HEK293 (cell line): Measurements from ENCODE around the gene ASAP2.

Experiments
- INSM2 ChIP-seq: fragments of 450-650 bp; formaldehyde crosslinking; IDR thresholded peaks from 2 replicates; pipeline ENCODE4 v1.5.1; 2016; ENCODE audit warnings: missing biosample characterization, missing genetic modification characterization
- PRDM4 ChIP-seq: fragments of 450-650 bp; formaldehyde crosslinking; IDR thresholded peaks from 2 replicates; pipeline ENCODE4 v1.5.1; 2017; ENCODE audit warnings: missing biosample characterization, missing genetic modification characterization
- SETDB1 ChIP-seq: IDR thresholded peaks from one replicate; pipeline ENCODE4 v1.6.1; 2017; ENCODE audit warnings: mild to moderate bottlenecking, low read length, moderate library complexity, mixed read lengths; ENCODE audit not compliant: insufficient read length
- SP3 ChIP-seq: fragments of 450-650 bp; formaldehyde crosslinking; IDR thresholded peaks from 2 replicates; pipeline ENCODE4 v1.5.1; 2016; ENCODE audit warnings: missing biosample characterization, missing genetic modification characterization
- ZBTB10 ChIP-seq: fragments of 450-650 bp; formaldehyde crosslinking; IDR thresholded peaks from 2 replicates; pipeline ENCODE4 v1.5.1; 2016; ENCODE audit warnings: missing biosample characterization, missing genetic modification characterization
- ZBTB21 ChIP-seq: fragments of 450-650 bp; formaldehyde crosslinking; IDR thresholded peaks from 2 replicates; pipeline ENCODE4 v1.5.1; 2017; ENCODE audit warnings: missing biosample characterization, missing genetic modification characterization
- ZBTB26 ChIP-seq: fragments of 450-650 bp; formaldehyde crosslinking; optimal IDR thresholded peaks from 2 replicates; pipeline ENCODE3; 2016; ENCODE audit warnings: missing biosample characterization, mild to moderate bottlenecking, missing genetic modification characterization
- ZBTB8A ChIP-seq: fragments of 450-650 bp; formaldehyde crosslinking; IDR thresholded peaks from 2 replicates; pipeline ENCODE4 v1.5.1; 2016; ENCODE audit warnings: missing biosample characterization, missing genetic modification characterization
- ZNF114 ChIP-seq: fragments of 450-650 bp; formaldehyde crosslinking; IDR thresholded peaks from 2 replicates; pipeline ENCODE4 v1.5.0; 2017; ENCODE audit warnings: missing biosample characterization, missing genetic modification characterization
- ZNF157 ChIP-seq: fragments of 450-650 bp; formaldehyde crosslinking; IDR thresholded peaks from 2 replicates; pipeline ENCODE4 v1.5.1; 2016; ENCODE audit warnings: missing biosample characterization, missing genetic modification characterization
- ZNF169 ChIP-seq: fragments of 450-650 bp; formaldehyde crosslinking; IDR thresholded peaks from 2 replicates; pipeline ENCODE4 v1.5.1; 2016; ENCODE audit warnings: missing biosample characterization, missing genetic modification characterization
- ZNF221 ChIP-seq: fragments of 450-650 bp; formaldehyde crosslinking; IDR thresholded peaks from 2 replicates; pipeline ENCODE4 v1.5.1; 2017; ENCODE audit warnings: missing biosample characterization, missing genetic modification characterization, borderline replicate concordance
- ZNF302 ChIP-seq: fragments of 450-650 bp; formaldehyde crosslinking; IDR thresholded peaks from 2 replicates; pipeline ENCODE4 v1.5.1; 2016; ENCODE audit warnings: missing biosample characterization, missing genetic modification characterization, low read depth
- ZNF362 ChIP-seq: fragments of 450-650 bp; formaldehyde crosslinking; IDR thresholded peaks from 2 replicates; pipeline ENCODE4 v1.5.1; 2016; ENCODE audit warnings: missing biosample characterization, missing genetic modification characterization
- ZNF404 ChIP-seq: fragments of 450-650 bp; formaldehyde crosslinking; IDR thresholded peaks from 2 replicates; pipeline ENCODE4 v1.5.1; 2017; ENCODE audit warnings: missing biosample characterization, missing genetic modification characterization
- ZNF473 ChIP-seq: fragments of 450-650 bp; formaldehyde crosslinking; IDR thresholded peaks from 2 replicates; pipeline ENCODE4 v1.5.1; 2017; ENCODE audit warnings: missing biosample characterization, missing genetic modification characterization
- ZNF518A ChIP-seq: fragments of 450-650 bp; formaldehyde crosslinking; conservative IDR thresholded peaks from 2 replicates; pipeline ENCODE4 v1.5.1; 2016; ENCODE audit warnings: low read depth, missing biosample characterization, missing genetic modification characterization
- ZNF610 ChIP-seq: fragments of 450-650 bp; formaldehyde crosslinking; IDR thresholded peaks from 2 replicates; pipeline ENCODE4 v1.5.1; 2016; ENCODE audit warnings: missing biosample characterization, missing genetic modification characterization, borderline replicate concordance
- ZNF692 ChIP-seq: fragments of 450-650 bp; formaldehyde crosslinking; IDR thresholded peaks from 2 replicates; pipeline ENCODE4 v1.5.1; 2016; ENCODE audit warnings: missing biosample characterization, missing genetic modification characterization
- ZNF785 ChIP-seq: fragments of 450-650 bp; formaldehyde crosslinking; IDR thresholded peaks from 2 replicates; pipeline ENCODE4 v1.5.1; 2016; ENCODE audit warnings: missing biosample characterization, missing genetic modification characterization
- ZSCAN16 ChIP-seq: fragments of 450-650 bp; formaldehyde crosslinking; IDR thresholded peaks from 2 replicates; pipeline ENCODE4 v1.5.1; 2016; ENCODE audit warnings: missing biosample characterization, missing genetic modification characterization

Gene ASAP2

GRCh38 chr2:9423100-9423921 lies 216.7 kb downstream of the ASAP2 start, which contains the start of the genes CPSF3 and ITGB1BP1 (continued):
- TF ChIP-seq ZNF518A (tag by site-specific recombination) (0 out of 2 replicates have a peak, but pooled peaks have one; percentile 16), ZSCAN16 (no peak), SP3 (tag by site-specific recombination) (peak; percentile 94), ZNF785 (tag by site-specific recombination) (0 out of 2 replicates have a peak, but pooled peaks have one; percentile 33), ZBTB26 (tag by site-specific recombination) (peak; percentile 96), PRDM4 (tag by site-specific recombination) (no peak), ZNF169 (tag by site-specific recombination) (no peak), ZNF404 (tag by site-specific recombination) (no peak), ZNF473 (tag by site-specific recombination) (no peak), ZNF692 (peak; percentile 93), ZNF114 (tag by site-specific recombination) (no peak), ZNF362 (no peak), ZNF221 (tag by site-specific recombination) (no peak), ZNF302 (tag by site-specific recombination) (no peak), ZNF610 (tag by site-specific recombination) (peak; percentile 71), INSM2 (tag by site-specific recombination) (peak; percentile 68; the same call in 1 of the 2 replicates), ZBTB21 (no peak), ZBTB10 (tag by site-specific recombination) (peak; percentile 58), SETDB1 (no peak), ZBTB8A (tag by site-specific recombination) (peak; percentile 90), ZNF157 (tag by site-specific recombination) (no peak)
